Transverse colon (tissue), 3 donors: ENCODE measurements around the gene KMT2C.

Experiments
- EP300 ChIP-seq: sonication (generic); formaldehyde crosslinking; IDR thresholded peaks from one replicate; pipeline ENCODE4 v1.6.1; 2017; ENCODE audit warnings: antibody characterized with exemption, low read depth
- POLR2A ChIP-seq: fragments of 450-650 bp; IDR thresholded peaks from one replicate; pipeline ENCODE4 v1.6.1; 2016; ENCODE audit warnings: antibody characterized with exemption, mild to moderate bottlenecking, moderate library complexity
- TF ChIP-seq, protein P1 (sequence below), 5 experiments: fragments of 200-600 bp in 3 of 5; fragments of 450-650 bp in 2 of 5; sonication (generic) in 3 of 5; IDR thresholded peaks; 1 replicate in 2 of 5; 2 replicates in 3 of 5; pipeline ENCODE4 v1.5.1; 2016 to 2017; ENCODE audit warnings: antibody characterized with exemption in 5 of 5, inconsistent platforms in 3 of 5, mild to moderate bottlenecking in 2 of 5, moderate library complexity in 1 of 5

DNA sequence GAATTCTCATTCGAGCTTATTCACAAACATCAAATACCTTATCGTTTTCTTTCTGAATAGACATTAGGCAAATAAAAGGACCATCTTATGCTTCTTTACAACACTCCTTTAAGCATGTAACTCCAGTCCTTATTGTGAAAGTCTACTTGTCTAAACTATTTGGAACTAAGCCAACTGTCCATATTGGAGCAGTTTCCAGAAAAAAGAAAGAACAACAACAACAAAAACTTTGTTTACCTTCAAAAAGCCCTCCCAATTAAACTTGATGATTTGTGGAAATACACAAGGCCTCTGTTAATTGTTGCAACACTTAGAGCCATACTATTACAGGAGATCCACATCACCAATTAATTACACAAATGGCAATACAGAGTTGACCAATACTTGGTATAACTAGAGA lies 246.7 kb downstream of the KMT2C start:
- TF ChIP-seq, protein P1, sequence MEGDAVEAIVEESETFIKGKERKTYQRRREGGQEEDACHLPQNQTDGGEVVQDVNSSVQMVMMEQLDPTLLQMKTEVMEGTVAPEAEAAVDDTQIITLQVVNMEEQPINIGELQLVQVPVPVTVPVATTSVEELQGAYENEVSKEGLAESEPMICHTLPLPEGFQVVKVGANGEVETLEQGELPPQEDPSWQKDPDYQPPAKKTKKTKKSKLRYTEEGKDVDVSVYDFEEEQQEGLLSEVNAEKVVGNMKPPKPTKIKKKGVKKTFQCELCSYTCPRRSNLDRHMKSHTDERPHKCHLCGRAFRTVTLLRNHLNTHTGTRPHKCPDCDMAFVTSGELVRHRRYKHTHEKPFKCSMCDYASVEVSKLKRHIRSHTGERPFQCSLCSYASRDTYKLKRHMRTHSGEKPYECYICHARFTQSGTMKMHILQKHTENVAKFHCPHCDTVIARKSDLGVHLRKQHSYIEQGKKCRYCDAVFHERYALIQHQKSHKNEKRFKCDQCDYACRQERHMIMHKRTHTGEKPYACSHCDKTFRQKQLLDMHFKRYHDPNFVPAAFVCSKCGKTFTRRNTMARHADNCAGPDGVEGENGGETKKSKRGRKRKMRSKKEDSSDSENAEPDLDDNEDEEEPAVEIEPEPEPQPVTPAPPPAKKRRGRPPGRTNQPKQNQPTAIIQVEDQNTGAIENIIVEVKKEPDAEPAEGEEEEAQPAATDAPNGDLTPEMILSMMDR (IDR thresholded peaks at IDR 0.05), result no peak
- no peak for TF ChIP-seq POLR2A
- TF ChIP-seq EP300, result no peak
